Fibroblast of lung (primary cell): Measurements from ENCODE around the gene AATF. TPM values are rescaled to one million over a fixed set of nuclear protein-coding genes. Genes with fewer than 3 reads are reported as not detected.

Experiments used
- DNase-seq, 2 donors: peaks; one replicate each; pipeline versions ENCODE4 v3.0.0 to v3.0.0-alpha.2; 2010; ENCODE audit warnings: low read depth in 2 of 2
- H2AFZ ChIP-seq: 2 replicates; pipeline ENCODE4 v1.5.1; 2012; ENCODE audit warnings: low read length, control low read depth, inconsistent platforms
- H3K27ac ChIP-seq: 2 replicates; pipeline ENCODE4 v1.5.1; 2011; ENCODE audit warnings: low read length, control low read depth; ENCODE audit not compliant: insufficient read depth
- H3K27me3 ChIP-seq: 2 replicates; pipeline ENCODE4 v1.5.1; 2011; ENCODE audit warnings: mild to moderate bottlenecking, low read length; ENCODE audit not compliant: control insufficient read depth, insufficient read depth
- H3K36me3 ChIP-seq: 2 replicates; pipeline ENCODE4 v1.5.1; 2011; ENCODE audit warnings: low read length; ENCODE audit not compliant: control insufficient read depth, insufficient read depth
- H3K4me1 ChIP-seq: 2 replicates; pipeline ENCODE4 v1.5.1; 2011; ENCODE audit warnings: low read length; ENCODE audit not compliant: control insufficient read depth, insufficient read depth; ENCODE audit errors: extremely low read depth
- H3K4me2 ChIP-seq: 2 replicates; pipeline ENCODE4 v1.5.1; 2011; ENCODE audit warnings: low read length, control low read depth; ENCODE audit not compliant: insufficient read depth; ENCODE audit errors: extremely low read depth
- H3K4me3 ChIP-seq, 4 experiments: fragments of 200-600 bp in 1 of 4; sonication (generic) in 1 of 4; replicated peaks in 1 of 4; 2 replicates each; pipeline ENCODE4 v1.5.1; 2011 to 2016; ENCODE audit warnings: low read length in 4 of 4, low read depth in 3 of 4, mild to moderate bottlenecking in 3 of 4, control low read depth in 2 of 4, inconsistent platforms in 1 of 4, mixed read lengths in 1 of 4; ENCODE audit not compliant: insufficient read depth in 1 of 4; ENCODE audit errors: control extremely low read depth in 1 of 4
- H3K79me2 ChIP-seq: 2 replicates; pipeline ENCODE4 v1.5.1; 2012; ENCODE audit warnings: mild to moderate bottlenecking, low read length, inconsistent platforms; ENCODE audit not compliant: control insufficient read depth, insufficient read depth
- H3K9ac ChIP-seq: 2 replicates; pipeline ENCODE4 v1.5.1; 2011; ENCODE audit warnings: mild to moderate bottlenecking, low read length, control low read depth; ENCODE audit not compliant: insufficient read depth
- H3K9me3 ChIP-seq: 2 replicates; pipeline ENCODE4 v1.5.1; 2012; ENCODE audit warnings: low read depth, low read length; ENCODE audit not compliant: control insufficient read depth, insufficient read depth
- H4K20me1 ChIP-seq: 2 replicates; pipeline ENCODE4 v1.5.1; 2011; ENCODE audit warnings: low read length; ENCODE audit not compliant: control insufficient read depth, insufficient read depth; ENCODE audit errors: extremely low read depth
- EZH2 ChIP-seq: IDR thresholded peaks from 2 replicates; pipeline ENCODE4 v1.5.1; 2012; ENCODE audit warnings: low read length, control low read depth, mild to moderate bottlenecking; ENCODE audit errors: missing control alignments
- polyA plus RNA-seq, 2 donors: library from polyadenylated mRNA; depleted of rRNA in 1 of 2; stranded (reverse) in 1 of 2; unstranded in 1 of 2; fragments of >200 nt; gene quantifications; 2 replicates each; pipeline ENCODE4 v1.2.1, GENCODE V29; 2011 to 2012; ENCODE audit warnings: missing spikeins in 1 of 2
- total RNA-seq: library from RNA; depleted of rRNA; stranded (reverse); fragments of >200 nt; gene quantifications from 2 replicates; pipeline ENCODE4 v1.2.1, GENCODE V29; 2014
- TF ChIP-seq, protein P1 (sequence below), 2 donors: IDR thresholded peaks in 1 of 2; conservative IDR thresholded peaks in 1 of 2; 1 replicate in 1 of 2; 2 replicates in 1 of 2; pipeline ENCODE4 v1.5.1; 2011 to 2012; ENCODE audit warnings: low read length in 2 of 2, control low read depth in 1 of 2, inconsistent platforms in 1 of 2, low read depth in 1 of 2, mild to moderate bottlenecking in 1 of 2

AATF gene
- total and polyA plus RNA-seq, 2 donors (not counting 1 experiment from before 2014, with no cell fraction given), result 11.9 to 30.7 TPM

DNA sequence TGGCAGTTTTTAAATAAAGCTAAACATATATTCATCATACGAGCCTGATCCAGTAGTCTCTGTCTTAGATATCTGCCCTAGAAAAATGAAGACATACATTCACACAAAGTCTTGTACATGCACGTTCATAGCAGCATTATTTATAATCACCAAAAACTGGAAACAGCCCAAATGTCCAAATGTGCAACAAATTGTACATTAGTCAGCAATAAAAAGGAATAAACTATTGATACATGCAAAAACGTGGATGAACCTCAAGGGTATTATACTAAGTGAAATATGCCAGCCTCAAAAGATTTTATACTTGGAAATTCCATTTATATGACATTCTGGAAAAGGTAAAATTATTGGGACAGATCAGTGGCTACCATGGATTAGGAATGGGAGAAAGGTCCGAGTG is 22.8 kb downstream of the AATF start:
- H3K4me2 ChIP-seq, result no peak overlapping the region
- no peak overlapping the region for H3K27ac ChIP-seq
- no peak for DNase-seq
- H3K9ac ChIP-seq, result no peak overlapping the region
- no peaks in the 10 kb centered on the region for H3K4me1 ChIP-seq
- H3K9me3 ChIP-seq, result no peaks in the 10 kb centered on the region
- H3K36me3 ChIP-seq, result no peaks in the 10 kb centered on the region
- H3K27me3 ChIP-seq, result no peaks in the 10 kb centered on the region
- no peaks in the 10 kb centered on the region for H3K79me2 ChIP-seq
- H4K20me1 ChIP-seq, result no peaks in the 10 kb centered on the region
- no peak overlapping the region for H2AFZ ChIP-seq
- no peak overlapping the region for H3K4me3 ChIP-seq
- TF ChIP-seq, protein P1, sequence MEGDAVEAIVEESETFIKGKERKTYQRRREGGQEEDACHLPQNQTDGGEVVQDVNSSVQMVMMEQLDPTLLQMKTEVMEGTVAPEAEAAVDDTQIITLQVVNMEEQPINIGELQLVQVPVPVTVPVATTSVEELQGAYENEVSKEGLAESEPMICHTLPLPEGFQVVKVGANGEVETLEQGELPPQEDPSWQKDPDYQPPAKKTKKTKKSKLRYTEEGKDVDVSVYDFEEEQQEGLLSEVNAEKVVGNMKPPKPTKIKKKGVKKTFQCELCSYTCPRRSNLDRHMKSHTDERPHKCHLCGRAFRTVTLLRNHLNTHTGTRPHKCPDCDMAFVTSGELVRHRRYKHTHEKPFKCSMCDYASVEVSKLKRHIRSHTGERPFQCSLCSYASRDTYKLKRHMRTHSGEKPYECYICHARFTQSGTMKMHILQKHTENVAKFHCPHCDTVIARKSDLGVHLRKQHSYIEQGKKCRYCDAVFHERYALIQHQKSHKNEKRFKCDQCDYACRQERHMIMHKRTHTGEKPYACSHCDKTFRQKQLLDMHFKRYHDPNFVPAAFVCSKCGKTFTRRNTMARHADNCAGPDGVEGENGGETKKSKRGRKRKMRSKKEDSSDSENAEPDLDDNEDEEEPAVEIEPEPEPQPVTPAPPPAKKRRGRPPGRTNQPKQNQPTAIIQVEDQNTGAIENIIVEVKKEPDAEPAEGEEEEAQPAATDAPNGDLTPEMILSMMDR (conservative IDR thresholded peaks at IDR 0.05 in 1 of 2, IDR thresholded peaks at IDR 0.05 in 1 of 2; ENCODE audit: low read depth in 1 of 2, low read length in 2 of 2), result no peak
- no peak for TF ChIP-seq EZH2

DNA sequence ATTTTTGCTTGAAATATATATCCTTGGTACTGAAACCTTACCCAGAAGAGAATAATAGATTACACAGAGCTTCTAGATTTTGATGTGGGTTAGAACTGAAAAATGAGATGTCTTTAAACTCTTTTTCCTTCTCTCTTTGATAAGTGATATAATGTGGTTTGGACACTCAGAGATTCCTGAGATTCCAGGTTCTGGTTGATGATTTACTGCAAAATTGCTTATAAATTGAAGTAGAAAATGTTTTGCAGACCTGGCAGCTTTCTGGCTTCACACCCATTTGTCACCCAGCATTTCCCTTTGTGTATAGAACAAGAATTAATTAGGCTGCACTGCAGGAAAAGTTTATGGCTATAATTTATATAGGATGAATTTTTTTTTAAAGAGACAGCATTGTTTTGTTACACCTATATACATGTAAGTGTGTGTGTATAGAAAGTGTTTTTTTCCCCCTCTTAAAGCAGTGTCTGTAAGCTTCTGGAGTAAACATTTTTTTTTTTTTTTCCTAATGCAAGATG is 23.5 kb downstream of the AATF start:
- TF ChIP-seq, protein P1 (conservative IDR thresholded peaks at IDR 0.05 in 1 of 2, IDR thresholded peaks at IDR 0.05 in 1 of 2; ENCODE audit: low read depth in 1 of 2, low read length in 2 of 2), result no peak
- no peak for TF ChIP-seq EZH2
- Histone ChIP-seq H3K36me3 (no peaks in the 10 kb centered on the region), H3K9me3 (no peaks in the 10 kb centered on the region), H3K4me3 (no peak overlapping the region), H3K79me2 (no peaks in the 10 kb centered on the region), H3K9ac (no peak overlapping the region), H2AFZ (no peak overlapping the region), H4K20me1 (no peaks in the 10 kb centered on the region), H3K27me3 (no peaks in the 10 kb centered on the region), H3K27ac (no peak overlapping the region), H3K4me1 (no peaks in the 10 kb centered on the region), H3K4me2 (no peak overlapping the region)
- DNase-seq, result peak in 1 of 2 donors; percentile 49

DNA sequence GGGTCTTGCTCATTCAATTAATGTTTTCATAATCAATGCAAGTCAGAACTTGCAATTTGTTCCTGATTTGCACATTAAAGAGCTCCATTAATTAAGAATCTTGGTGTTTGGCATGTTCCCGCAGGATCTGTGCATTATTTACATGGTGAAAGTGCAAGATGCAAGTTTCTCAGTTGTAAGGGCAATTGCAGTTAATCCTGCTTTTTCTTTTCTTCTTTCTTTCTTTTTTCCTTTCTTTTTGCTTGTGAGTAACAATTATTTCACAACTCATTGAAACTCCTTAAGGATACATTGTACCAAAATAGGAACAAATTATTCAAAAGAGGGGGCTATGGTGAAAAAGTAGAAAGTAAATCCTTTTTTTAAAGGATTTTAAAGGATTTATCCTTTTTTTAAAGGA is 24.2 kb downstream of the AATF start:
- Histone ChIP-seq H2AFZ (no peak overlapping the region), H3K4me1 (no peaks in the 10 kb centered on the region), H3K9me3 (no peaks in the 10 kb centered on the region), H3K9ac (no peak overlapping the region), H4K20me1 (no peaks in the 10 kb centered on the region), H3K4me3 (no peak overlapping the region), H3K79me2 (no peaks in the 10 kb centered on the region), H3K36me3 (no peaks in the 10 kb centered on the region), H3K27me3 (no peaks in the 10 kb centered on the region), H3K27ac (no peak overlapping the region), H3K4me2 (no peak overlapping the region)
- no peak for DNase-seq
- TF ChIP-seq EZH2, result no peak
